A172 (cell line): ENCODE data around the gene CNTN6. TPM values are rescaled to one million over a fixed set of nuclear protein-coding genes. Genes with fewer than 3 reads are reported as not detected.

Source experiments
- DNase-seq: peaks from one replicate; pipeline ENCODE4 v3.0.0-alpha.2; 2015; ENCODE audit warnings: low spot score
- total RNA-seq: library from RNA; depleted of rRNA; stranded (reverse); fragments of >200 nt; shearing (Covaris generic); gene quantifications from 2 replicates; pipeline ENCODE4 v1.2.3, GENCODE V29; 2014; rRNA removed

CNTN6 gene
- total RNA-seq: not detected in 2 replicates

- no peak for DNase-seq
Observed at GRCh38 chr3:1092771-1093170, at the start of gene CNTN6. Gene CNTN6, plus strand, starts transcription at chr3:1093024. Its CDS starts 54,985 bp downstream, at chr3:1148009.

DNA sequence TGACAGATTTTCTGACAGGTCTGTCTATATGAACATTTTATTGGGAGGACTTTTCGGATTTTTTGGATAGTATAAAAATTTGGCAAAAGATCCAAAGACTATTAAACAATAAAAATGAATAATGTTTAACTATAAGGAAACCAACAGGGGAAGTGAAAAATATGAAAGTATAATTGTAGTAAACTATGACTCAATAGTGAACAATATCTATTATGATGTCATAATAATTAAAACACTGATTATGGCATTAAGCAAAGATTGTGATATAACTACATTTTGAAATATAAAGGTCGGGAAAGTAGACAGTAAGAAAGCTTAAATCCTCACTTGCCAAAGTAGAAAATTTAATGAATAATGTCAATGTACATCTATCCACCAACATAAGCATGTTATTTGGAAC lies 44.3 kb upstream of the CNTN6 start:
- no peak for DNase-seq

- DNase-seq: no peak
Observed at GRCh38 chr3:1055870-1056269, 37.0 kb upstream of the CNTN6 start.

DNA sequence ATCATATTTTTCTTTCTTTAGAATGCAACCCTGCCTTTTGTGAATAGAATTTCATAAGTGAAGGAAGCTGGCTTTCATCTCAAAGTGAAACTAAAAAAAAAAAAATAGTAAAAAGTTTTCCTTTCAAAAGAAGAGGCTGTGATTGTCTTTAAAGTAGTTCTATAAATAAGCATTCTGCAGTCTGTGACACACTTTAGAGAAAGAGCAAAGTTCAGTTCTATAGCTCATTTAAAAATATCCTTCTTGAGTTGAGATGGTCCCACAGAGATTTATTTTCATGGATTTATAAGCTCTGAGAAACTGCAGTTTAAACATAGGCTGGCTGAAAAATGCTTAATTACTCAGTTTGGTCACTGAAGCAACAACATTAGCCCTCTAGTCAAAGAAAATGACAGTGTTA lies 36.1 kb upstream of the CNTN6 start:
- DNase-seq: no peak

- no peak for DNase-seq
Observed at GRCh38 chr3:1057436-1057835, 35.4 kb upstream of the CNTN6 start.

GRCh38 chr3:1068985-1069384 lies 23.8 kb upstream of the CNTN6 start:
- no peak for DNase-seq

- no peak for DNase-seq
Observed at GRCh38 chr3:1072041-1072440, 20.8 kb upstream of the CNTN6 start.

- DNase-seq: no peak
Observed at GRCh38 chr3:1079662-1080061, 13.2 kb upstream of the CNTN6 start.

DNA sequence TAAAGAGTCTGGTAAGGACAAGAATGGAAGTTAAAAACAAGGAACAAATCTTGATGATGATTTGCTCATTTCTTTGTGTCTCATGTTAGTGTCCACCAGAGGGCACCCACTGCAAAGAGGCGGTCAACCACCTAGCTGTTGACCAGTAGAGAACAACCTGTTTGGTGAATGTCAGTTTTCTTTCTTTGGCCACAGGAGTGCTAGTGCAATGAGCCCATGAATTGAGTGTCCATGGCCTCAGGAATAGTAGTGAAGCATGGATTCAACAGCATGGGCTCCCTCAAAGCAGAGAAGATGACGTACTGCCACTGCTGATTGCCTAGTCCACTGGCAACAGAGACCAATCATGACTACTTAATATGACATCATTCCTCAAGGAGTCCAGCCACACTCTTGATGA lies 10.7 kb upstream of the CNTN6 start:
- DNase-seq: peak; percentile 36

GRCh38 chr3:1087066-1087560 lies 5.7 kb upstream of the CNTN6 start:
- peak; percentile 38 for DNase-seq

- DNase-seq: no peak
Observed at GRCh38 chr3:1088503-1088902, 4.3 kb upstream of the CNTN6 start.

DNA sequence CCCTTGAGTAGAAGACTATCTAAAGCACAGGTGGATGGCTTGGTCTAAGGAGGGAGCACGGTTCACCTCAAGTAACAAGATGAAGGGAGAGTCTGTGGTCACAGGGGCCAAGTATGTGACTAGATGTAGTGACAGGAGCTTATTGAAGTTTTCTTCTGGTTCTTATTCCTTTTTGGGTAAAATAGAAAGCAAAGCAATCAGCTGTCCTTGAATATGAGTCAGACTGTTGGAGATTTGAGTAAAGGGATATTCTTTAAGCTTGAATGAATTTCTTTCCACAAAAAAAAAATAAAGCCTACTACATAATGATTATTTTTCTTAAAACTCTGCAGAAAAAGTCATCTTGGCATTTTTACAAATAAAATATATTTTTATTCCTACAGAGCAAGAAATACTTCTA lies 1.5 kb upstream of the CNTN6 start:
- DNase-seq: no peak

GRCh38 chr3:1092061-1092460 lies 763 bp upstream of the CNTN6 start:
- no peak for DNase-seq

- DNase-seq: no peak
Observed at GRCh38 chr3:1093217-1093616, 393 bp downstream of the CNTN6 start.

DNA sequence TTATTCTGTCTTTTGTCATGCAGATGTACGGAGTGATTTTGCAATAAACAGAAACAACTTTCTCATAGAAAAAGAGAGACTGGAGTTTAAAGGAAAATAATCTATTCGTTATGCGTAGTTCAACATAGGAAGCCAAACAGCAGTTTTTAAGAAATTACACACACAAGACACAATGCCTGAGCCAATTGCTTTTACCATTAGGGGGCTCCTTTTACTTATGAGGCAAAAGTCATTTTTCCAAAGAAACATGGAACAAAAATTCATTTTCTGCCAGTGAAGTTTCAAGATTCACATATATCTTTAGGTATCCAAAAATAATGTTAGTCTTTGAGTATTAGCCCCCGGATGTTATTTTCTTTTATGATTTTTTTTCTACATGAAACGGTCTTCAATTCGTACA lies 10.7 kb downstream of the CNTN6 start:
- DNase-seq: no peak

- DNase-seq: peak; percentile 41
Observed at GRCh38 chr3:1117843-1118473, 25.1 kb downstream of the CNTN6 start.

DNA sequence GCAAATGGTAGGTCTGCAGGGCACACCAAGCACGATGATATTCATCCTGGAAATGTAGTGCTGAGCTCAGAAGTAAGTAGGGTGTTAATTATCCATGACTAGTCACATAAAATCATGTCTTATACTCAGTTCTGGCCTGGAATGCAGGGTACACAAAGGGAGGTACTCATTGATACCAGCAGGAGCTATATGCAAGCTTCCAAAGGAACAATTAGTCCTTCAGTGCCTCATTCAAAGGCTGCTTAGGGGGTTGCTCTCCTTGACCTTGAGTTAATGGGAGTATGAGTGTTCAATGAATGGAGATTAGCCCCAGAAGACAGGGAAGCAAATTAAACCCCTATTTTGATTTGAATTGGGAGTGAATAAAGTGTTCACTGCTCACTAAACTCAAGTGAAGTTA lies 38.3 kb downstream of the CNTN6 start:
- no peak for DNase-seq

DNA sequence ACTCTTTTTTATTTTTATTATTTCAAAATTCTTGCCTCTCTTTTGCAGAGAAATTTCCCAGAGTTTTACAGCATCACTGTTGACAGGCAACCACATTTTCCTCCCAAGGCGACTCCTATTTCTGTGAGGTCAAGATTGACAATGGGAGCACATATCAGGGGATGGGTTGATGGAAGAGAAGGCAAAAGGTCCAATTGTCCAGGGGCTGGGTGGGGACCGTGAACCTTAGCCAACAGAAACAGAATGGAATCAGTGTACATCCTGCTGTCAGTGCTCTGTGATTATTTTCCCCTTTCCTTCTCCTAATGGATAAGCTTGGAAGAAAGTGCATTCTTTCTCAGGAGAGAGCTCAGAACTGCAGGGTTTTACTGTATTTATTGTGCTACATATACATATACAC lies 42.4 kb downstream of the CNTN6 start:
- no peak for DNase-seq

- no peak for DNase-seq
Observed at GRCh38 chr3:1138036-1138435, 45.2 kb downstream of the CNTN6 start.

DNA sequence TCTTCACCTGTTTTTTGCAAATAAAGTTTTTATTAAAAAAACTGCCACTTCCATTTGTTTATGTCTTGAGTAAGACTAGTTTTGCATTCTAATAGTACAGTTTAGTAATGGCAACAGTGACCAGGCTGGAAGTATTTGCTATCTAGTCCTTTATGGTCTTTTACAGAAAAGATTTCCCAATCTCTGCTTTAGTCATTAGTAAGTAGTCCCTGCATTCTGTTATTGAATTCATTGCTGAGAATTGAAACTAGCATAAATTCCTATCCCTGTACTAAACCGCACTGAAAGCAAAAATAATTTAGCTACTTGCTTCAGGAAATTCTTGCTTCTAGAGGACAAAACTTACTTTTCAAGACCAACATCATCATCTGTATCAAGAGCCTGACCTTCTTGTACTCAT lies 46.2 kb downstream of the CNTN6 start:
- no peak for DNase-seq

- DNase-seq: no peak
Observed at GRCh38 chr3:1147326-1147725, 54.5 kb downstream of the CNTN6 start.

DNA sequence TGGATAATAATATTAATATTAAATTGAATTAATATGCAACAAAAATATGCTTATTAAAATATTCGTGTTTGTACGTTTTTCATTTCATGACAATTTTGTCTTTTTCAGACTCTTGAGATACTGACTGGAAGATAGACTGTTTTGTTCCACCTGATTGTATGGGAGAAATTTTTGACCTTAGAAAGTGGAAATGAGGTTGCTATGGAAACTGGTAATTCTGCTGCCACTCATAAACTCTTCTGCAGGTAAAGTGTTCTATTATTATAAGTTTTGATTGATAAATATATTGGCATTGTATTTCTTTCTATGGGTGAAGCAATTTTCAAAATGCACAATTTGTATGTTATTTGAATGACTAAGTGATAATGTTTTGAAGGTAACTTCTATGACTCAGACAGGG lies 55.0 kb downstream of the CNTN6 start:
- no peak for DNase-seq

DNA sequence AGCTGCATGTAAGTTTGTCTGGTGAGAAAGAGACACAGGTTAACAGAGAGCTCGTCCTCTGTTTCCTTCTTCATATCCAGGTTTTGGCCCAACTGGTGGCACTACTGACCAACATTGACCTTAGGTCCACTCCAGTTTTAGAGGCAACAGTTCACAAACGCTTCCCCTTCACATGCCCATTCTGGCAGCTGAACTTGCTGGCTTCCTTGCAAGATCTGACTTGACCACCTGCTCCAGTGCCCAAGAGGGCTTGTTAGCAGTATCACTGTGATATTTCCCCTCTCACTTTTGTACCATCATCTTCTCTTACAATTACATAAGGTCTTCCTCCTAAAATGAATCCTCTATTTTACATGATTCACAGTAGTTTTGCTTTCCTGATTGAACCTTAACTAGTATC lies 71.3 kb downstream of the CNTN6 start:
- DNase-seq: no peak

DNA sequence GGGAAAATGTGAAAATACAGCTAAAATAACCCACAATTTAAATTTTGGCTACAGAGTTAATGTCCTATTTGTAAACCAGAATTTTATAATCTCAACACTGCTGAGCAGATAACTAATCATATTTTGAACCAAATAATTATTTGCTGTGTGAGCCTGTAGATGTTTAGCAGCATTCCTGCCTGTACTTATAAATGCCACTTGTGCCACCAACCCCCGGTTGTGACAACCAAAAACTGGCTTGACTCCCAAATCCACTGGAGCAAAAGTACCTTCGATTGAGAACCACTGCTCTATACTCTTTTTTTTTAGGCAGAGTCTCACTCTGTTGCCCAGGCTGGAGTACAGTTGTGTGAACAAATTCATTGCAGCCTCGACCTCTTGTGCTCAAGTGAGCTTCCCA lies 78.5 kb downstream of the CNTN6 start:
- DNase-seq: no peak
